Activated B cell treated with CpG ODN at 0.5 μM for 24 hours (primary cell): ENCODE measurements around the gene EFNB1. TPM values are rescaled to one million over a fixed set of nuclear protein-coding genes. Genes with fewer than 3 reads are reported as not detected.
"Not testable (repeated sequence)": the region's sequence is repeated elsewhere in the genome, so short reads cannot be mapped to it uniquely, and the experiment has no call there.

Experiments
- ATAC-seq: fragments of 200-7000 bp; cut with Tn5 transposase; one replicate; pipeline ENCODE4 v1.10.0; 2021; ENCODE audit warnings: low read depth, mild to moderate bottlenecking, moderate library complexity
- CTCF ChIA-PET: fragments of 350-600 bp; sonication (Branson Sonifier 250); formaldehyde crosslinking; loops from one replicate; lab custom pipeline; 2021; ENCODE audit warnings: antibody characterized with exemption; lab: Charles Lee
- POLR2A ChIA-PET: fragments of 350-600 bp; sonication (Branson Sonifier 250); formaldehyde crosslinking; loops from one replicate; lab custom pipeline; 2021; ENCODE audit warnings: antibody characterized with exemption; lab: Charles Lee
- DNase-seq: peaks from one replicate; pipeline ENCODE4 v3.0.0; 2022
- H3K27ac Mint-ChIP-seq: one replicate; pipeline ENCODE4 v1.8.0; 2020; ENCODE audit warnings: mixed read lengths
- H3K27me3 Mint-ChIP-seq: one replicate; pipeline ENCODE4 v1.8.0; 2021; ENCODE audit warnings: mixed read lengths
- H3K36me3 Mint-ChIP-seq: one replicate; pipeline ENCODE4 v1.8.0; 2021; ENCODE audit warnings: low read depth, mixed read lengths
- H3K4me1 Mint-ChIP-seq: one replicate; pipeline ENCODE4 v1.8.0; 2021; ENCODE audit warnings: mixed read lengths
- H3K4me3 Mint-ChIP-seq: one replicate; pipeline ENCODE4 v1.8.0; 2020; ENCODE audit warnings: mild to moderate bottlenecking, mixed read lengths
- H3K9me3 Mint-ChIP-seq: one replicate; pipeline ENCODE4 v1.8.0; 2020; ENCODE audit warnings: mixed read lengths
- intact Hi-C: fragments of 100-400 bp; cut with micrococcal nuclease; formaldehyde crosslinking; loops from one replicate; pipeline ENCODE4 v1.15.1; 2024
- total RNA-seq: library from RNA; stranded (reverse); gene quantifications from 2 replicates; pipeline ENCODE4 v1.2.3, GENCODE V29; 2022
- TF ChIP-seq, protein P1 (sequence below): fragments of 200-600 bp; IDR thresholded peaks from one replicate; pipeline ENCODE4 v1.8.0; 2022; ENCODE audit warnings: antibody characterized with exemption, mild to moderate bottlenecking

Gene EFNB1
- 2.0 and 2.3 TPM in 2 replicates for total RNA-seq

DNA sequence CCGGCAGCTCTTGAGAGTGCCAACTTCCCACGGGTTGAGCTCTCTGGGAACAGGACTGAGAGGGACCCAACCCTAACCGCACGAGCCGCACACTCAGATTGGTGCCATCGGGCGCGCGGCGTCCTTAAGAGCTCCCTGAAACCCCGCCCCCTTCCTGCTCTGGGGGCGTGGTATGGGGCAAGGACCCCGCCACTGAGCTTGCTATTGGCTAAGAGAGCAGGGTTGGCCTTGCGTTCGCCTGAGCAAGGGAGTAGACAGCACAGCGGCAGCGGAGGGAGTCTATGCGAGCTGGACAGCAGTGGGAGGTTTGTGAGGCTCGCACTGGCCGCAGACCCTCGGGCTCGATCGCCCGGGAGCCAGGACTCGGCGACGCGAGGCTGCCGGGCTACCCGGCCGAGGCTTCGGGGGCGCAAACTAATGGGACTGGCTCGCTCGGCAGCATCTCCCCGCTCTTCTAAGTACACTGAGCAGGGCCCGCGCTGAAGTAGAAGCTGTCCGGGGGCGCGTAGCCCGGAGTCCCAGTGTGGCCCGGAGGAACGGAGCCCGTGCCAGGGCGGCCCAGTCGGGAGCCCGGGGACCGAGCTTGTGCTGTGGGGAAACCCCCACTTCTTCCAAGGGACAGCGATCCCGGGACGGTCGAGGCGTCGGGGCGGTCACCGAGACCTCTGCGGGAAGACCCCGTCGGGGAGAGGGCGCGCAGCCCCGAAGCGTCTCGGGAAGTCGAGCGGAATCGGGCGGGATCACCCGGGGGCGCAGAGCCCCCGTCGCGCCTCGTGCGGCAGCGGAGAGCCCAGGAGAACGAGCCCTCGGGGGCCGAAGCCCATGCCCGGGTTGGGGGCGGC, at the start of gene EFNB1:
TSS of gene EFNB1 (plus strand) at position 282 of the 842 bp plus-strand sequence. CDS start 756 bp downstream, outside the sequence.
- peaks cover 20% of the 10 kb centered on the region for H3K4me1 Mint-ChIP-seq
- intact Hi-C loops = loop anchor here (1.0 to 10.0 kb wide), 10 partner anchors 317 to 1626 kb away; partner anchors contain the start of genes IGBP1, PJA1 and YIPF6
- H3K27me3 Mint-ChIP-seq = peaks cover 2% of the 10 kb centered on the region
- peaks cover 2% of the 10 kb centered on the region for H3K36me3 Mint-ChIP-seq
- H3K4me3 Mint-ChIP-seq = peak within 1 kb of the TSS; percentile 91
- no peaks in the 10 kb centered on the region for H3K9me3 Mint-ChIP-seq
- CTCF ChIA-PET = interaction anchor here (0.8 to 2.9 kb wide), 9 partner anchors 13 to 558 kb away, joined by 3 to 30 read pairs (median 8); partner anchors contain the start of gene PJA1
- POLR2A ChIA-PET = interaction anchor here (1.4 to 2.0 kb wide), 3 partner anchors 330 to 1305 kb away, joined by 7 to 11 read pairs (median 7); partner anchors contain the start of genes IGBP1, PJA1 and YIPF6
- ATAC-seq = peak; percentile 94
- H3K27ac Mint-ChIP-seq = peak within 1 kb of the TSS; percentile 76
- TF ChIP-seq, protein P1, sequence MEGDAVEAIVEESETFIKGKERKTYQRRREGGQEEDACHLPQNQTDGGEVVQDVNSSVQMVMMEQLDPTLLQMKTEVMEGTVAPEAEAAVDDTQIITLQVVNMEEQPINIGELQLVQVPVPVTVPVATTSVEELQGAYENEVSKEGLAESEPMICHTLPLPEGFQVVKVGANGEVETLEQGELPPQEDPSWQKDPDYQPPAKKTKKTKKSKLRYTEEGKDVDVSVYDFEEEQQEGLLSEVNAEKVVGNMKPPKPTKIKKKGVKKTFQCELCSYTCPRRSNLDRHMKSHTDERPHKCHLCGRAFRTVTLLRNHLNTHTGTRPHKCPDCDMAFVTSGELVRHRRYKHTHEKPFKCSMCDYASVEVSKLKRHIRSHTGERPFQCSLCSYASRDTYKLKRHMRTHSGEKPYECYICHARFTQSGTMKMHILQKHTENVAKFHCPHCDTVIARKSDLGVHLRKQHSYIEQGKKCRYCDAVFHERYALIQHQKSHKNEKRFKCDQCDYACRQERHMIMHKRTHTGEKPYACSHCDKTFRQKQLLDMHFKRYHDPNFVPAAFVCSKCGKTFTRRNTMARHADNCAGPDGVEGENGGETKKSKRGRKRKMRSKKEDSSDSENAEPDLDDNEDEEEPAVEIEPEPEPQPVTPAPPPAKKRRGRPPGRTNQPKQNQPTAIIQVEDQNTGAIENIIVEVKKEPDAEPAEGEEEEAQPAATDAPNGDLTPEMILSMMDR = no peak
- peak; percentile 69 for DNase-seq

DNA sequence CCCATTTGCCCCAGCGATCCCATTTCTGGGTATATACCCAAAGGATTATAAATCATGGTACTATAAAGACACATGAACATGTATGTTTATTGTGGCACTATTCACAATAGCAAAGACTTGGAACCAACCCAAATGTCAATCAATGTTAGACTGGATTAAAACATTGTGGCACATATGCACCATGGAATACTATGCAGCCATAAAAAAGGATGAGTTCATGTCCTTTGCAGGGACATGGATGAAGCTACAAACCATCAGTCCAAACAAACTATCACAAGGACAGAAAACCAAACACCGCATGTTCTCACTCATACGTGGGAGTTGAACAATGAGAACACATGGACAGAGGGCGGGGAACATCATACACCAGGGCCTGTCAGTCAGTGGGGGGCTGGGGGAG, 47.5 kb upstream of the EFNB1 start:
- POLR2A ChIA-PET, H3K27ac Mint-ChIP-seq, DNase-seq, CTCF ChIA-PET, H3K4me1 Mint-ChIP-seq, H3K27me3 Mint-ChIP-seq, H3K36me3 Mint-ChIP-seq, H3K4me3 Mint-ChIP-seq, ATAC-seq, H3K9me3 Mint-ChIP-seq, intact Hi-C loops: not testable (repeated sequence)

DNA sequence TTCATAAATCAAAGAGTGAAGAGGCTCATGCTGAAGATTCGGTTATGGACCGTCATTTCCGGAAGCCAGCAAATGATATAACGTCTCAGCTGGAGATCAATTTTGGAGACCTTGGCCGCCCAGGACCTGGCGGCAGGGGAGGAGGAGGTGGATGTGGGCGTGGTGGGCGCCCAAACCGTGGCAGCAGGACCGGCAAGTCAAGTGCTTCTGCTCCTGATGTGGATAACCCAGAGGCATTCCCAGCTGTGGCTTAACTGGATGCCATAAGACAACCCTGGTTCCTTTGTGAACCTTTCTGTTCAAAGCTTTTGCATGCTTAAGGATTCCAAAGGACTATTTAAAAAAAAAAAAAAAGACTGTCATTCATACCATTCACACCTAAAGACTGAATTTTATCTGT, 44.0 kb upstream of the EFNB1 start:
- H3K4me3 Mint-ChIP-seq = no peak overlapping the region
- ChIA-PET POLR2A (no interaction called here), CTCF (no interaction called here)
- H3K27ac Mint-ChIP-seq = no peak overlapping the region
- no peaks in the 10 kb centered on the region for H3K9me3 Mint-ChIP-seq
- no peaks in the 10 kb centered on the region for H3K27me3 Mint-ChIP-seq
- TF ChIP-seq, protein P1 = no peak
- intact Hi-C loops = no loop called here
- H3K36me3 Mint-ChIP-seq = no peaks in the 10 kb centered on the region
- DNase-seq (no peak), ATAC-seq (no peak)
- no peaks in the 10 kb centered on the region for H3K4me1 Mint-ChIP-seq

- CTCF ChIA-PET, H3K27me3 Mint-ChIP-seq, ATAC-seq, H3K9me3 Mint-ChIP-seq, H3K27ac Mint-ChIP-seq, H3K36me3 Mint-ChIP-seq, H3K4me3 Mint-ChIP-seq, intact Hi-C loops, H3K4me1 Mint-ChIP-seq, POLR2A ChIA-PET, DNase-seq: not testable (repeated sequence)
Measured at GRCh38 chrX:68786581-68786980, 42.2 kb upstream of the EFNB1 start.

- ChIA-PET POLR2A (no interaction called here), CTCF (no interaction called here)
- no peak for ATAC-seq
Measured at GRCh38 chrX:68789966-68790365, 38.9 kb upstream of the EFNB1 start.

More at GRCh38 chrX:68789966-68790365, 38.9 kb upstream of the EFNB1 start:
- intact Hi-C loops = no loop called here
- no peaks in the 10 kb centered on the region for H3K4me1 Mint-ChIP-seq
- no peaks in the 10 kb centered on the region for H3K9me3 Mint-ChIP-seq
- no peaks in the 10 kb centered on the region for H3K36me3 Mint-ChIP-seq
- H3K4me3 Mint-ChIP-seq = no peak overlapping the region
- no peak overlapping the region for H3K27ac Mint-ChIP-seq
- TF ChIP-seq, protein P1 = no peak
- DNase-seq = no peak
- H3K27me3 Mint-ChIP-seq = peaks cover 5% of the 10 kb centered on the region
